ENCODE data around the gene SIX3. TPM values are rescaled to one million over a fixed set of nuclear protein-coding genes. Genes with fewer than 3 reads are reported as not detected.

SIX3 gene
- polyA plus RNA-seq, 1 donor, result not detected

- Histone ChIP-seq H3K9me3 (ENCODE audit: control insufficient read depth, low read depth, low read length) (peaks cover 6% of the 10 kb centered on the region), H3K36me3 (ENCODE audit: control insufficient read depth, insufficient read depth, low read length) (no peaks in the 10 kb centered on the region), H3K4me1 (ENCODE audit: control insufficient read depth, insufficient read depth, low read length) (peaks cover 11% of the 10 kb centered on the region), H3K4me3 (ENCODE audit: low read length) (no peak overlapping the region), H3K27ac (ENCODE audit: low read length) (no peak overlapping the region), H3K27me3 (ENCODE audit: control insufficient read depth, insufficient read depth, low read length) (peaks cover 84% of the 10 kb centered on the region)
- WGBS (ENCODE audit: insufficient coverage, low lambda C conversion rate), result 100% methylated on average over 1 of the region's 6 CpGs
- DNase-seq, result no peak
Observed at GRCh38 chr2:44957656-44958327, 16.3 kb downstream of the SIX3 start.

- Histone ChIP-seq H3K36me3 (ENCODE audit: control insufficient read depth, insufficient read depth, low read length) (no peaks in the 10 kb centered on the region), H3K4me1 (ENCODE audit: control insufficient read depth, insufficient read depth, low read length) (peaks cover 8% of the 10 kb centered on the region), H3K27me3 (ENCODE audit: control insufficient read depth, insufficient read depth, low read length) (peaks cover 77% of the 10 kb centered on the region), H3K9me3 (ENCODE audit: control insufficient read depth, low read depth, low read length) (peaks cover 6% of the 10 kb centered on the region), H3K27ac (ENCODE audit: low read length) (no peak overlapping the region), H3K4me3 (ENCODE audit: low read length) (no peak overlapping the region)
- WGBS (ENCODE audit: insufficient coverage, low lambda C conversion rate), result 40% methylated on average over 1 of the region's 6 CpGs
- no peak for DNase-seq
Observed at GRCh38 chr2:44959855-44960254, 18.4 kb downstream of the SIX3 start.

GRCh38 chr2:44960871-44961270 is 19.4 kb downstream of the SIX3 start:
- Histone ChIP-seq H3K27ac (ENCODE audit: low read length) (no peak overlapping the region), H3K36me3 (ENCODE audit: control insufficient read depth, insufficient read depth, low read length) (no peaks in the 10 kb centered on the region), H3K4me1 (ENCODE audit: control insufficient read depth, insufficient read depth, low read length) (no peaks in the 10 kb centered on the region), H3K27me3 (ENCODE audit: control insufficient read depth, insufficient read depth, low read length) (peaks cover 77% of the 10 kb centered on the region), H3K9me3 (ENCODE audit: control insufficient read depth, low read depth, low read length) (no peaks in the 10 kb centered on the region), H3K4me3 (ENCODE audit: low read length) (no peak overlapping the region)
- DNase-seq, result no peak
- WGBS (ENCODE audit: insufficient coverage, low lambda C conversion rate), result 60% methylated on average over 1 of the region's 5 CpGs

- Histone ChIP-seq H3K9me3 (ENCODE audit: control insufficient read depth, low read depth, low read length) (no peaks in the 10 kb centered on the region), H3K27ac (ENCODE audit: low read length) (no peak overlapping the region), H3K36me3 (ENCODE audit: control insufficient read depth, insufficient read depth, low read length) (no peaks in the 10 kb centered on the region), H3K27me3 (ENCODE audit: control insufficient read depth, insufficient read depth, low read length) (peaks cover 77% of the 10 kb centered on the region), H3K4me3 (ENCODE audit: low read length) (no peak overlapping the region), H3K4me1 (ENCODE audit: control insufficient read depth, insufficient read depth, low read length) (no peaks in the 10 kb centered on the region)
- no CpG with 5 or more reads among the region's 5 CpGs for WGBS (ENCODE audit: insufficient coverage, low lambda C conversion rate)
- DNase-seq, result no peak
Observed at GRCh38 chr2:44962176-44962695, 20.7 kb downstream of the SIX3 start.

GRCh38 chr2:44964752-44965236 is 23.3 kb downstream of the SIX3 start:
- Histone ChIP-seq H3K4me1 (ENCODE audit: control insufficient read depth, insufficient read depth, low read length) (no peaks in the 10 kb centered on the region), H3K9me3 (ENCODE audit: control insufficient read depth, low read depth, low read length) (no peaks in the 10 kb centered on the region), H3K27me3 (ENCODE audit: control insufficient read depth, insufficient read depth, low read length) (peaks cover 63% of the 10 kb centered on the region), H3K4me3 (ENCODE audit: low read length) (no peak overlapping the region), H3K27ac (ENCODE audit: low read length) (no peak overlapping the region), H3K36me3 (ENCODE audit: control insufficient read depth, insufficient read depth, low read length) (no peaks in the 10 kb centered on the region)
- no peak for DNase-seq
- no CpG with 5 or more reads among the region's 16 CpGs for WGBS (ENCODE audit: insufficient coverage, low lambda C conversion rate)

- no peak for DNase-seq
- Histone ChIP-seq H3K4me1 (ENCODE audit: control insufficient read depth, insufficient read depth, low read length) (no peaks in the 10 kb centered on the region), H3K27ac (ENCODE audit: low read length) (no peak overlapping the region), H3K9me3 (ENCODE audit: control insufficient read depth, low read depth, low read length) (no peaks in the 10 kb centered on the region), H3K36me3 (ENCODE audit: control insufficient read depth, insufficient read depth, low read length) (no peaks in the 10 kb centered on the region), H3K4me3 (ENCODE audit: low read length) (no peak overlapping the region), H3K27me3 (ENCODE audit: control insufficient read depth, insufficient read depth, low read length) (peaks cover 62% of the 10 kb centered on the region)
- no CpG with 5 or more reads among the region's 2 CpGs for WGBS (ENCODE audit: insufficient coverage, low lambda C conversion rate)
Observed at GRCh38 chr2:44965684-44966083, 24.2 kb downstream of the SIX3 start.

GRCh38 chr2:44967056-44967455 is 25.6 kb downstream of the SIX3 start:
- no peaks in the 10 kb centered on the region for H3K36me3 ChIP-seq (ENCODE audit: control insufficient read depth, insufficient read depth, low read length)
- H3K27ac ChIP-seq (ENCODE audit: low read length), result no peak overlapping the region
- no peaks in the 10 kb centered on the region for H3K4me1 ChIP-seq (ENCODE audit: control insufficient read depth, insufficient read depth, low read length)
- WGBS (ENCODE audit: insufficient coverage, low lambda C conversion rate), result no CpG with 5 or more reads among the region's 6 CpGs
- H3K4me3 ChIP-seq (ENCODE audit: low read length), result no peak overlapping the region
- H3K27me3 ChIP-seq (ENCODE audit: control insufficient read depth, insufficient read depth, low read length), result peaks cover 59% of the 10 kb centered on the region
- H3K9me3 ChIP-seq (ENCODE audit: control insufficient read depth, low read depth, low read length), result no peaks in the 10 kb centered on the region
- no peak for DNase-seq

- no peak overlapping the region for H3K4me3 ChIP-seq (ENCODE audit: low read length)
- no peak for DNase-seq
- peaks cover 56% of the 10 kb centered on the region for H3K27me3 ChIP-seq (ENCODE audit: control insufficient read depth, insufficient read depth, low read length)
- no peaks in the 10 kb centered on the region for H3K9me3 ChIP-seq (ENCODE audit: control insufficient read depth, low read depth, low read length)
- WGBS (ENCODE audit: insufficient coverage, low lambda C conversion rate), result no CpG with 5 or more reads among the region's 5 CpGs
- no peaks in the 10 kb centered on the region for H3K4me1 ChIP-seq (ENCODE audit: control insufficient read depth, insufficient read depth, low read length)
- no peaks in the 10 kb centered on the region for H3K36me3 ChIP-seq (ENCODE audit: control insufficient read depth, insufficient read depth, low read length)
- no peak overlapping the region for H3K27ac ChIP-seq (ENCODE audit: low read length)
Observed at GRCh38 chr2:44967727-44968432, 26.4 kb downstream of the SIX3 start.

- no peak for DNase-seq
- Histone ChIP-seq H3K4me1 (ENCODE audit: control insufficient read depth, insufficient read depth, low read length) (no peaks in the 10 kb centered on the region), H3K9me3 (ENCODE audit: control insufficient read depth, low read depth, low read length) (no peaks in the 10 kb centered on the region), H3K36me3 (ENCODE audit: control insufficient read depth, insufficient read depth, low read length) (no peaks in the 10 kb centered on the region), H3K27me3 (ENCODE audit: control insufficient read depth, insufficient read depth, low read length) (peaks cover 56% of the 10 kb centered on the region), H3K27ac (ENCODE audit: low read length) (no peak overlapping the region), H3K4me3 (ENCODE audit: low read length) (no peak overlapping the region)
- WGBS (ENCODE audit: insufficient coverage, low lambda C conversion rate), result no CpG with 5 or more reads among the region's 4 CpGs
Observed at GRCh38 chr2:44969936-44970335, 28.4 kb downstream of the SIX3 start.

GRCh38 chr2:44970846-44971450 is 29.4 kb downstream of the SIX3 start:
- H3K36me3 ChIP-seq (ENCODE audit: control insufficient read depth, insufficient read depth, low read length), result no peaks in the 10 kb centered on the region
- H3K27me3 ChIP-seq (ENCODE audit: control insufficient read depth, insufficient read depth, low read length), result peaks cover 55% of the 10 kb centered on the region
- 60% methylated on average over 1 of the region's 15 CpGs for WGBS (ENCODE audit: insufficient coverage, low lambda C conversion rate)
- H3K9me3 ChIP-seq (ENCODE audit: control insufficient read depth, low read depth, low read length), result no peaks in the 10 kb centered on the region
- H3K4me3 ChIP-seq (ENCODE audit: low read length), result no peak overlapping the region
- DNase-seq, result no peak
- H3K4me1 ChIP-seq (ENCODE audit: control insufficient read depth, insufficient read depth, low read length), result no peaks in the 10 kb centered on the region
- no peak overlapping the region for H3K27ac ChIP-seq (ENCODE audit: low read length)

Measured in large intestine (tissue), 3 donors.